Anterior cingulate cortex (tissue), 58 donors: ENCODE results near the gene STOX2.
"Not testable (repeated sequence)": the region's sequence is repeated elsewhere in the genome, so short reads cannot be mapped to it uniquely, and the experiment has no call there.

ENCODE experiments used
- DNase-seq, 58 donors: peaks; one replicate each; lab custom pipeline; 2025; lab: John Stamatoyannopoulos, UW

STOX2 gene

GRCh38 chr4:184016759-184017668 is 111.9 kb downstream of the STOX2 start:
- DNase-seq: peak in 4 of 58 donors; percentile 3 to 16 (median 6)

GRCh38 chr4:184019076-184019475 is 114.0 kb downstream of the STOX2 start:
- DNase-seq: no peak

GRCh38 chr4:184019667-184020623 is 114.8 kb downstream of the STOX2 start:
- DNase-seq: no peak

- no peak for DNase-seq
Observed at GRCh38 chr4:184021389-184021788, 116.3 kb downstream of the STOX2 start.

GRCh38 chr4:184022679-184023383 is 117.7 kb downstream of the STOX2 start:
- DNase-seq: no peak

GRCh38 chr4:184024637-184025036 is 119.5 kb downstream of the STOX2 start:
- no peak for DNase-seq

- no peak for DNase-seq
Observed at GRCh38 chr4:184028561-184029374, 123.7 kb downstream of the STOX2 start.

- no peak for DNase-seq
Observed at GRCh38 chr4:184030036-184030435, 124.9 kb downstream of the STOX2 start.

GRCh38 chr4:184030764-184031163 is 125.7 kb downstream of the STOX2 start:
- DNase-seq: no peak

- DNase-seq: no peak
Observed at GRCh38 chr4:184032091-184032490, 127.0 kb downstream of the STOX2 start.

- DNase-seq: peak in 4 of 58 donors; percentile 8 to 33 (median 17)
Observed at GRCh38 chr4:184039963-184040383, 134.9 kb downstream of the STOX2 start.

GRCh38 chr4:184041156-184041555 is 136.0 kb downstream of the STOX2 start:
- DNase-seq: no peak

- DNase-seq: no peak
Observed at GRCh38 chr4:184046148-184046547, 141.0 kb downstream of the STOX2 start.

- DNase-seq: not testable (repeated sequence)
Observed at GRCh38 chr4:184051262-184051661, 146.2 kb downstream of the STOX2 start.

GRCh38 chr4:184052616-184053015 is 147.5 kb downstream of the STOX2 start:
- no peak for DNase-seq

- no peak for DNase-seq
Observed at GRCh38 chr4:184053434-184053833, 148.3 kb downstream of the STOX2 start.

- no peak for DNase-seq
Observed at GRCh38 chr4:184056877-184057276, 151.8 kb downstream of the STOX2 start.

GRCh38 chr4:184058026-184058425 is 152.9 kb downstream of the STOX2 start:
- DNase-seq: no peak

- DNase-seq: no peak
Observed at GRCh38 chr4:184059099-184059498, 154.0 kb downstream of the STOX2 start.

GRCh38 chr4:184061582-184061981 is 156.5 kb downstream of the STOX2 start:
- no peak for DNase-seq
